CD14-positive monocyte (primary cell): Measurements from ENCODE around the gene NTRK2. TPM values are rescaled to one million over a fixed set of nuclear protein-coding genes. Genes with fewer than 3 reads are reported as not detected.
A peak's percentile ranks its signal among the peaks of the same experiment; 100 is the strongest.

Experiments used
- DNase-seq, 3 donors: peaks; one replicate each; pipeline ENCODE4 v3.0.0-alpha.2; 2011 to 2022
- H2AFZ ChIP-seq: 2 replicates; pipeline ENCODE4 v1.6.0; 2012; ENCODE audit warnings: mild to moderate bottlenecking, low read depth, low read length, inconsistent platforms; ENCODE audit not compliant: insufficient read depth, poor library complexity, severe bottlenecking
- H3K27ac ChIP-seq, 2 donors: 1 replicate in 1 of 2; 2 replicates in 1 of 2; pipeline ENCODE4 v1.5.1; 2012 to 2013; ENCODE audit warnings: low read length in 2 of 2, control low read depth in 1 of 2, inconsistent platforms in 1 of 2, low read depth in 1 of 2, mild to moderate bottlenecking in 1 of 2
- H3K27me3 ChIP-seq, 2 donors: one replicate each; pipeline versions ENCODE4 v1.6.0 to v1.6.1; 2011 to 2013; ENCODE audit warnings: low read length in 2 of 2; ENCODE audit not compliant: control insufficient read depth in 2 of 2, insufficient read depth in 2 of 2
- H3K36me3 ChIP-seq, 2 donors: replicated peaks in 1 of 2; 1 replicate in 1 of 2; 2 replicates in 1 of 2; pipeline versions ENCODE4 v1.5.1 to v1.6.1; 2012 to 2013; ENCODE audit warnings: low read length in 2 of 2, control low read depth in 1 of 2, inconsistent platforms in 1 of 2, mild to moderate bottlenecking in 1 of 2; ENCODE audit not compliant: insufficient read depth in 2 of 2, control insufficient read depth in 1 of 2
- H3K4me1 ChIP-seq, 2 donors: 1 replicate in 1 of 2; 2 replicates in 1 of 2; pipeline versions ENCODE4 v1.5.1 to v1.6.1; 2012 to 2013; ENCODE audit warnings: low read length in 2 of 2, control low read depth in 1 of 2, inconsistent platforms in 1 of 2, mild to moderate bottlenecking in 1 of 2, moderate library complexity in 1 of 2; ENCODE audit not compliant: insufficient read depth in 2 of 2, control insufficient read depth in 1 of 2
- H3K4me2 ChIP-seq: replicated peaks from 2 replicates; pipeline ENCODE3; 2012; ENCODE audit warnings: low read length, moderate library complexity, mild to moderate bottlenecking; ENCODE audit not compliant: poor library complexity, severe bottlenecking; ENCODE audit errors: extremely low read depth
- H3K4me3 ChIP-seq, 3 experiments: fragments of 200-600 bp in 1 of 3; sonication (generic) in 1 of 3; replicated peaks in 1 of 3; 1 replicate in 2 of 3; 2 replicates in 1 of 3; pipeline ENCODE4 v1.5.1; 2011 to 2013; ENCODE audit warnings: low read length in 3 of 3, mild to moderate bottlenecking in 3 of 3, control low read depth in 2 of 3, low read depth in 2 of 3, inconsistent platforms in 1 of 3, moderate library complexity in 1 of 3
- H3K79me2 ChIP-seq: 2 replicates; pipeline ENCODE4 v1.6.0; 2012; ENCODE audit warnings: mild to moderate bottlenecking, control low read depth, inconsistent platforms, low read length, moderate library complexity; ENCODE audit not compliant: insufficient read depth
- H3K9ac ChIP-seq: 2 replicates; pipeline ENCODE4 v1.6.0; 2017; ENCODE audit warnings: low read length, mild to moderate bottlenecking; ENCODE audit not compliant: insufficient read depth, poor library complexity, severe bottlenecking
- H3K9me3 ChIP-seq, 2 donors: replicated peaks in 1 of 2; 1 replicate in 1 of 2; 2 replicates in 1 of 2; pipeline versions ENCODE4 v1.5.1 to v1.6.1; 2012 to 2013; ENCODE audit warnings: low read length in 2 of 2, control low read depth in 1 of 2; ENCODE audit not compliant: control insufficient read depth in 1 of 2, insufficient read depth in 1 of 2
- H4K20me1 ChIP-seq: 2 replicates; pipeline ENCODE4 v1.6.0; 2012; ENCODE audit warnings: mild to moderate bottlenecking, low read length, control low read depth, moderate library complexity; ENCODE audit not compliant: insufficient read depth
- H3K27ac Mint-ChIP-seq, 7 donors: one replicate each; pipeline ENCODE4 v1.8.0; 2020; ENCODE audit warnings: mild to moderate bottlenecking in 7 of 7, mixed read lengths in 7 of 7, moderate library complexity in 6 of 7, inconsistent platforms in 2 of 7
- H3K27me3 Mint-ChIP-seq, 3 donors: one replicate each; pipeline ENCODE4 v1.8.0; 2021 to 2022; ENCODE audit warnings: low read depth in 3 of 3, mild to moderate bottlenecking in 3 of 3, mixed read lengths in 3 of 3, moderate library complexity in 3 of 3, inconsistent platforms in 1 of 3
- H3K36me3 Mint-ChIP-seq, 2 donors: one replicate each; pipeline ENCODE4 v1.8.0; 2020; ENCODE audit warnings: mixed read lengths in 2 of 2, inconsistent platforms in 1 of 2, mild to moderate bottlenecking in 1 of 2
- H3K4me1 Mint-ChIP-seq: one replicate; pipeline ENCODE4 v1.8.0; 2020; ENCODE audit warnings: mild to moderate bottlenecking, mixed read lengths
- H3K4me3 Mint-ChIP-seq, 2 donors: one replicate each; pipeline ENCODE4 v1.8.0; 2020; ENCODE audit warnings: mild to moderate bottlenecking in 2 of 2, mixed read lengths in 2 of 2, moderate library complexity in 1 of 2
- H3K9me3 Mint-ChIP-seq, 7 donors: one replicate each; pipeline ENCODE4 v1.8.0; 2020 to 2022; ENCODE audit warnings: mixed read lengths in 7 of 7, mild to moderate bottlenecking in 6 of 7, moderate library complexity in 6 of 7, inconsistent platforms in 2 of 7
- CTCF ChIP-seq: fragments of 200-600 bp; IDR thresholded peaks from one replicate; pipeline ENCODE4 v1.8.0; 2022; ENCODE audit warnings: antibody characterized with exemption, mild to moderate bottlenecking
- WGBS: methylation state at CpG from one replicate; pipeline ENCODE4 v1.1.5; 2013; ENCODE audit warnings: missing lambda C conversion rate; ENCODE audit not compliant: insufficient coverage; 5-methylcytosine and 5-hydroxymethylcytosine counted together
- intact Hi-C, 2 donors: fragments of 100-400 bp; cut with micrococcal nuclease; formaldehyde crosslinking; loops; one replicate each; pipeline versions ENCODE4 v1.15.0 to v1.15.1; 2023
- polyA plus RNA-seq, 3 donors: library from polyadenylated mRNA; depleted of rRNA in 1 of 3; unstranded in 2 of 3; stranded (reverse) in 1 of 3; fragments of 300-500 nt in 2 of 3; fragments of >200 nt in 1 of 3; fragmentation: Illumina TruSeq in 2 of 3; gene quantifications; 1 replicate in 2 of 3; 2 replicates in 1 of 3; pipeline ENCODE4 v1.2.3, GENCODE V29; 2012 to 2021

Gene NTRK2
- polyA plus RNA-seq, 3 donors: not detected

- H3K36me3 ChIP-seq: no peaks in the 10 kb centered on the region
- H3K36me3 Mint-ChIP-seq: no peaks in the 10 kb centered on the region
- H3K79me2 ChIP-seq: no peaks in the 10 kb centered on the region
- no peak overlapping the region for H2AFZ ChIP-seq
- no CpG with 5 or more reads among the region's 1 CpG for WGBS
- H3K9me3 Mint-ChIP-seq: peaks cover 0 to 5% (median 0%) of the 10 kb centered on the region in 7 donors
- no peaks in the 10 kb centered on the region for H3K4me1 ChIP-seq
- TF ChIP-seq CTCF: no peak
- no peak overlapping the region for H3K27ac ChIP-seq
- no peaks in the 10 kb centered on the region for H3K27me3 ChIP-seq
- intact Hi-C loops: no loop called here
- no peak overlapping the region for H3K9ac ChIP-seq
- no peaks in the 10 kb centered on the region for H3K9me3 ChIP-seq
- H3K4me1 Mint-ChIP-seq: no peaks in the 10 kb centered on the region
- no peak overlapping the region for H3K4me3 Mint-ChIP-seq
- no peak overlapping the region for H3K4me3 ChIP-seq
- no peaks in the 10 kb centered on the region for H4K20me1 ChIP-seq
- no peak overlapping the region for H3K27ac Mint-ChIP-seq
- DNase-seq: no peak
- peaks cover 0 to 2% (median 2%) of the 10 kb centered on the region in 3 donors for H3K27me3 Mint-ChIP-seq
- H3K4me2 ChIP-seq: no peak overlapping the region
These were observed 89.3 kb downstream of the NTRK2 start for GRCh38 chr9:84758817-84759216.

GRCh38 chr9:84759300-84759750 lies 89.8 kb downstream of the NTRK2 start:
- no peaks in the 10 kb centered on the region for H3K79me2 ChIP-seq
- H3K36me3 Mint-ChIP-seq: no peaks in the 10 kb centered on the region
- intact Hi-C loops: no loop called here
- DNase-seq: no peak
- H3K9ac ChIP-seq: no peak overlapping the region
- H3K36me3 ChIP-seq: no peaks in the 10 kb centered on the region
- no peaks in the 10 kb centered on the region for H3K4me1 ChIP-seq
- no peak overlapping the region for H3K4me2 ChIP-seq
- no peaks in the 10 kb centered on the region for H3K9me3 ChIP-seq
- no peaks in the 10 kb centered on the region for H3K27me3 ChIP-seq
- H3K4me3 Mint-ChIP-seq: no peak overlapping the region
- no peaks in the 10 kb centered on the region for H4K20me1 ChIP-seq
- H3K4me1 Mint-ChIP-seq: no peaks in the 10 kb centered on the region
- no peak for TF ChIP-seq CTCF
- H3K4me3 ChIP-seq: no peak overlapping the region
- no peak overlapping the region for H3K27ac ChIP-seq
- H3K27ac Mint-ChIP-seq: peak overlapping the region in 1 of 7 donors; percentile 3
- WGBS: 100% methylated on average over 2 of the region's 2 CpGs
- no peak overlapping the region for H2AFZ ChIP-seq
- peaks cover 0 to 5% (median 0%) of the 10 kb centered on the region in 7 donors for H3K9me3 Mint-ChIP-seq
- peaks cover 0 to 2% (median 2%) of the 10 kb centered on the region in 3 donors for H3K27me3 Mint-ChIP-seq
